GM19468 (cell line): ENCODE data around the gene HEPHL1.

Source experiments
- ATAC-seq: cut with Tn5 transposase; IDR thresholded peaks from one replicate; pipeline ENCODE4 v1.9.1; 2021; ENCODE audit warnings: mild to moderate bottlenecking, moderate library complexity, moderate number of reproducible peaks; ENCODE audit not compliant: unreplicated experiment; ENCODE audit errors: extremely low read depth

Gene HEPHL1

DNA sequence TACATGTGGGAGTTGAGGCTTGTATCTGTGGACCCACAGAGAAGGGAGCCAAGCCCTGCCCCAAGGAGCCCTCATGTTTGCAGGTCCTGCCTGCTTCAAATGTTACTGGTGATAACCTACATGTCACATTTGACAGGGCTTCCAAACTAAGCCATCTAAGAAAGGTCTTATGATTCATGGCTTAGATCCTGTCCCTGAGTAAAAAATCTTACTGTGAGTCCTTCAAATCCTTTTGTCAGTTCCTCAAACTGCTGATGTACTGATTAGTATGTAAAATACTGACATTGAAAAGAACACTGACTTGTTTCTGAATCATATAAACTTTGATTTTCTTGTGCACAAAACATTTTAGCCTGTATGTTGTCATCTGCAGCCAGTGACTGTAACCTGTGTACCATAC lies 106.5 kb downstream of the HEPHL1 start:
- no peak for ATAC-seq

DNA sequence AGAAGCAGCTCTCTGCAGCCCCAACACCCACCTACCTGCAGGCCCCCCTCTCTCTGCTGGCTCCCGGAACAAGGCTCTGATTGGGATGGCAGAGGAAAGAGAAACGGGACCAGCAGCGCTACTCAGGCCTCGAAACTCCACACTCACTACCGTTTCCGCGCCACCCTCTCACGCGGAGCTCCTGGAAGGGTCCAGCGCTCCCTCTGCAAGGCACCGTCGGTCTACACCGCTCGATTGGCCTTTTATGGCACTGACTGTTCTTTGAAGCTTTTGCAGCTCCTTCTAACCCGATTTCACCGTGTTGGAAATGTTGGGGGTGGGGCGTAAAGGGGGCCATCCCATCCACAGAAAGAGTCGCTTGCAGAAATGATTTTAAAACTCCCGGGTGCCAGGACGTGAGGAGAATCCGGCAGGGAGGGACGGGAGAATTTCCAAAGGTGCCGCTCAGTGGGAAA lies 107.2 kb downstream of the HEPHL1 start:
- no peak for ATAC-seq

DNA sequence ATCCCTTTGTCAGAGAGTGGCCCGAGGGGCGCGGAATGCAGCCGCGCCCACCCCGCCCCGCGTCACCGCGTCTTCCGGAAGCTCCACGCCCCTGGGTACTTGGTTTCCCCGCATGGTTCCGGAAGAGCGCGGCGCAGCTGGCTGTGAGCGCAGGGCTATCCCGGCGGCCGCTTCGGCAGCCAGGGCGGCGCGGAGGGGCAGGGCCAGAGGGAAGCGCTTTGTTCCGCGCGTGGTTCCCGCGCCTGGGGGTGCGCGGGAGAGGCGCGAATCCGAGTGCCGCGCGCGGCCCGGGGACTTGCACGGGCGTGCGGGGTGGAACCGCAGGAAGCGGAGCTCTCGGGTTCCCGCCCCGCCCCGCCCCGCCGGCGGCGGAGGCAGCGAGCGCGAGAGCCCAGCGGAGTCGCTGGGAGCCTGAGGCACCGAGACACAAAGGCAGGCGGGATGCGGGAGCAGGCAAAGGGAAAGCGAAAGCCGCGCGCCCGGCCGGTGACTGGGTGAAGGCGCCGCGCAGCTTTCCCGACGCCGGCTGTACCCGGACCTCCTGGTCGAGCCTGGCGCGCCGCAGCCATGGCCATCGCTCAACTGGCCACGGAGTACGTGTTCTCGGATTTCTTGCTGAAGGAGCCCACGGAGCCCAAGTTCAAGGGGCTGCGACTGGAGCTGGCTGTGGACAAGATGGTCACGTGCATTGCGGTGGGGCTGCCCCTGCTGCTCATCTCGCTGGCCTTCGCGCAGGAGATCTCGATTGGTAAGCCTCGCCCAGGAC lies 107.8 kb downstream of the HEPHL1 start, which contains the start of gene PANX1:
PANX1 (plus strand) TSS at position 96 of the 766 bp plus-strand sequence; CDS start at position 568, 472 bp downstream.
- peak; percentile 92 for ATAC-seq

DNA sequence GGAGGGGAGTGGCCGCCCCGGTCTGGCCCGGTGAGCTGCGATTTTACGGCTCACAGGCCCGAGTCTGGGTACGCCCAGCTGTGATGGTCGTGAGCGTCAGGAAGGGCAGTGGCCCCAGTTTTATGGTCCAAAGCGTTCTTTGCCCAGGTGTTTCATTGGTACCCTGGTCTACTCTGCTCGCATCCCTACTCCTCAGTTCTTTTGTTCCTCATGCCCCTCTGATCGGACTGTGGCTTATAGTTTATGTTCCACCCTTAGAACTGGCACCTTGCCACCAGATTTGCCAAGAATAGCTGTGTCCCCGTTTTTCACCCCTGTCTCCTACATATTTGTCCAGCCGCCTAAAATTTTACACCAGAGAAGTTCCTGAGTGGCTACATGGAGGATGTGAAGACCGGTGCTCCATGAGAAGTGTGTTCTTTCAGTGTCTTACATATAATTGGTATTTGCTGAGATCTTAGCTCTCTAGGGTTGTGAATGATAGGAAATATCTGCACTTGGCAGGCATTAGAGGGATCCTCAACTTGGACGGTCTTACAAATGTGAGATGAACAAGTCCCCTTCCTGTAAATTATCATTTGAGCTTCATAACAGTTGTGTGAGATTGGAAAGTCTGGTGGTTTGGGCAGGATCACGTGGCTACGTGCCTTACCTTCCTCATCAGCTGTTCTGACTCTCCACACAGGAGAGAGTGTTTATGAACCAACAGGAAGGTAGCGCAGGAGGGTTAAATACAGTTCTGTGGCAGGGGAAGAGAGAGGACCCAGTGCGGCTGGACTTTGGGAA lies 108.6 kb downstream of the HEPHL1 start:
- no peak for ATAC-seq

DNA sequence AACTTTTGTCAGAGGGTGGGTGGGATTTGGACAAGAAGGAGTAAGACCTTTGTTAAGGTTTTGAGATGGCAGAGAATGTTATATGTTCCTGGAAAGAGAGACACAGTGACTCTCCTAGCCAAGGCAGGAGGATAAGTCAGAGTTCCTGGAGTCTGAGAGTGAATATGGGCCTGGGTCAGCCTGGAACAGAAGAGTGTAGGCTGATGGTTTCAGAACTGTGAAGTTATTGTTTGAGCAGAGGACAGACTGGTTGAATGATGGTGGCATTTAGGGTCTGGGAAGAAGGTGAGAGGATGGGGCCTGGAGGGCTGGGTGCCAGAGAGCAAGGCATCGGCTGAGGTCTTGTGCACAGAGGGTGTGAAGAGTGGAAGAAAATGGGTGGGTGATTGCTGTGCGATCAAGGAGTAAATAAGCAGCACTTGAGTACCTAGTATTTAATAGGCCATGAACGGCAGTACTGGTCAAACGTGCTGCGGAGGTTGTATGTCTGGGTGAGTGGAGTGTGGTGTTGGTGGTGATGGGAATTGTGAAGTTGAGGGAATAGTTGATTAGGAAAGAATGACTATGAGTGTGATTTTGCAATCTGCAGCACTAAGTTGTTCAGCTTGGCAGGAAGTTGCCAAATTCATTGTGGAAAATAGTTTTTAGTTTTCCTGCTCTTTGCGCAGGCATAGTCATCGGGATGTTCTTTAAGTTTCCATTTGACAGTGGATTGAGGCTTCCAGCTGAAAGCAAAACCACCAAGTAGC lies 109.3 kb downstream of the HEPHL1 start:
- no peak for ATAC-seq

DNA sequence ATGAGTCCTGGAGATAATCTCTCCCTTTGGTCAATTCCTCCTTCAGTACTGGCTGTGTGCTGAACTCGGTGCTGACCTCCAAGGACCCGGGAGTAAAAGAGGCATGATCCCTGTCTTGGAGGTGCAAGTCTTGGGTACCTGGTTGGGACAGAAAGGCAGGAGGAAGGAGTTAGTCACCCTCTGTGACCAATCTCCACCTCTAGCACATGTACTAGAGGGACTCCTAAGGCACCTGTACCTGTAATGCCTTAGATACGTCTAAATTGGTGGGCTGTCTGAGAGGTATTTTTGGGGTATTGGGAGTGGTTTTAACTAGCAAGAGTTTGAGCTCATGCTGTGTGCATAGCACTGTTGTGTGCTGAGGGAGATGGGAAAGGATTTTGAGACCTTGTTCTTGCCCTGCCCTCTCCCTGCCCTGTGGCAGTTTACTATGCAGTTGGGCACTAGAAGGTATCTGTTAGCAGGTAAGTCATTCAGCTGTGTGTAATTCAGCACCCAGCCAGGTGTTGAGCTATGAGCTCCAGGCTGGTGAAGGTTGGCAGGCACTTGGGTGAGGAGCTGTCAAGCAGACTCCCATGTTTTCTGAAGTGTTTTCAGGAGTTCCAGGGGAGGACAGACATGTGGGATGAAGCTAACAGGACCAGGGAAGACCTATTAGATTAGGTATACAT lies 110.0 kb downstream of the HEPHL1 start:
- ATAC-seq, result no peak

DNA sequence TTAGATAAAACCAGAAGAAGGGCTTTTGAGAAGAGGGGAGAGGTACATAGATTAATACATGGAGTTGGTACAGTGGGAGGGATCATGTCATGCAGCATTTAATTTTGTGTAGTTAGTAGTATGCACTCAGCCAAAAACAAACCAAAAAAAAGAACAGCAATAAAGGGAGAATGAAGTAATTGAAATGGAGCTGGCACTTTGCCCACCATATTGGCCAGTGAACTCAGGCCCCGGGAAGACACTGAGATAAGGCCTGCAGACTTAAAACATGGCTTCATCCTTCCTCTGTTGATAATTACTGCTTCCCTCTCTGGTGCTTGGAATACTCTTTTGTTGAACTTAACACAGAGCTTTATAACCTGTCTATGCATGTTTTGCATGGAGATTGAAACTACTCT lies 110.6 kb downstream of the HEPHL1 start:
- no peak for ATAC-seq

DNA sequence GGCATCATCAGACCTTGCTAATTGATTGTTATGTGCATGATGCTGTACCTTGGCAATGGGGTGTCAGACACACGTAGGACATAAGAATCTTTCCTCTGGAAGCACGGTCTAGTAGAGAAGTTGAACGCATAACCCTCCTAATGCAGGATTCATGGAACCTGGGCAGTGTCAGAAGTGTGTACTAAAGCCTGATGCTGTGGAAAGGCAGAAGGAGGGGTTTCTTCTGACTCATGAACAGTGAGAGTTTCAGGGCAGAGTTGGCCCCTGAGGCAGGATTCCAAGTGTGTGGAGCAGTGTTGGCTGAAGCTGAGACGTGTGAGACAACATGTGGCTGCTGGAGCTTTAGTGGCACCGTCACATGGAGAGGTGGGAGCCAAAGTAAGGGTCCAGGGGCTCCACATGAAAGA lies 111.0 kb downstream of the HEPHL1 start:
- no peak for ATAC-seq

DNA sequence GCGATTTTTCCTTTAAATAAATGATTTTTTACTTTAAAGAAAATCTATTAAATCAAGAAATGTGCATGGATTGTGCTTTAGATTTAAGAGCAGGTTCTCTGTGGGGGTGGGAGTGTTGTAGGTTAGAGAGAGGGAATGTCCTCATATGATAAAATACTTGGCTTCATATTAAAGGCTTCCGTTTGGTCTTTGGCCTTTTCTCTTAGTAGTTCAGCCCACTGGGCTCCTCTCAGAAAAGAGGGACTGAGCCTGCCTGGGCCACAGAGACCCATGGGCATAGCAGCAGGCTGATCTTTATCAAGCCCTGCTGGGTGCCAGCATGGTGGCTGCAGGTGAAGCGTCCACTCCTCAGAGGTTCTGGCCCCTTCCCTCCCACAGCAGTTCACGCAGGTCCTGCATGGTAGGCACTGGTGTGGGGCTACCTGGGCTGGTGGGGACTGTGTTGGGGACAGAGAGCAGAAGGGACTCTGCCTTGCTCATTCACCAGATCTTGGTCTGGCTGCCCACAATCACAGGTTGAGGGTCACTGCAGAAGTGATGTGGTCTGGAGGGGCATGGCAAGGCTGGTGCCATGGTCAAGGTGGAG lies 111.8 kb downstream of the HEPHL1 start:
- ATAC-seq, result no peak

DNA sequence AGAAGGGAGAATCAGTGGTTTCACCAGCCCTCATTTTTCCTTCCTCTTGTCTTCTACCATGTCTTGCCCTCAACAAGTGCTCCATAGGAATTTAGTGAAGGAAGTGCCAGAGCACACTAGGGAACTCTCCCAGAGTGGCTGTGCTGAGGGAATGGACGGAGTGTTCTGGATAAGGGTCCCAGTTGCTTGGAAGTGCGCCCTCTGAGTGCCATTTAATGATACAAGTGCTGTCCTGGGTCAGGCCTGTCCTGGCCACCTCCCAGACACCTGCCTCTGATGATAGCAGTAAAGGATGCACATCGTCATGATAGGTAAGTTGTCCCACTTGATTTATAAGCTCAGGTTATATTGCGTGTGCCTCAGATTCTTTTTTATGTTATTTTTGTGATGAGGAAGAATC lies 112.6 kb downstream of the HEPHL1 start:
- no peak for ATAC-seq

DNA sequence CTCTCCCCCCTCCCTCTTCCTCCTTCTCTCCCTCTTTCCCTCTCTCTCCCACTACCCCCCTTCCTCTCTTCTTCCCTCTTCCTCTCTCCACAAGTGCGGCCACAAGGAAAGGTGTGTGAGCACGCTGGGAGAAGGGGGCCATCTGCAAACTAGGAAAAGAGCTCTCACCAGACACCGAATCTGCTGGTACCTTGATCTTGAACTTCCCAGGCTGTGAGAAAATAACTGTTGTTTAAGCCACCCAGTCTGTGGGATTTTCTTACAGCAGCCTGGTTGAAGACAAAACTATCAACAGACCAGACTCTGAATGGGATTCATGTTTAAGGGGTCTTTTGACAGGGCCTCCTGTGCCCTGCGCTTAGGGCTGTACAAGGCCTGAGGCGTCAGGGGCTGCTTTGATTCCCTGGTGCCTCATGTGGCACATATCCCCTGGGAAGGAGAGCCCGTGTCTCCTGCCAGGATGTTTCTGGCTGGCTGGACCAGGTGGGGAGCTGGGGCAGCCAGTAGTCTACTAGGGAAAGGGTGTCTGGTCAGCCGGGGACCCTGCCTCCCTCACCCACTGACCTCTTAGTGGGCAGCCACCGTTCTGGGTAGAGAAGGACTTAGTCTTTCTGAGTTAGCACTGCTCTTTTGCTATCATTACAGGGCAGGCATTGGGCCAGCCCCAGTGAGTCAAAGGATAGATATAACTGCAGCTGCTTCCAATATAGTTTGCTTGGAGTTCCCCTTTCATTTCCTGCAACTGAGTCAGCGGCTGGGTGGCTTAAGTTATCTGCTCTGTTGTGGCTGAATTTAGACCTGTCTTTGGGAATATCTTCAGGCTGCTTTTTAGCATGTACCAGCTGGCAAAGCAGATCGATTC lies 113.7 kb downstream of the HEPHL1 start:
- ATAC-seq, result peak; percentile 23

DNA sequence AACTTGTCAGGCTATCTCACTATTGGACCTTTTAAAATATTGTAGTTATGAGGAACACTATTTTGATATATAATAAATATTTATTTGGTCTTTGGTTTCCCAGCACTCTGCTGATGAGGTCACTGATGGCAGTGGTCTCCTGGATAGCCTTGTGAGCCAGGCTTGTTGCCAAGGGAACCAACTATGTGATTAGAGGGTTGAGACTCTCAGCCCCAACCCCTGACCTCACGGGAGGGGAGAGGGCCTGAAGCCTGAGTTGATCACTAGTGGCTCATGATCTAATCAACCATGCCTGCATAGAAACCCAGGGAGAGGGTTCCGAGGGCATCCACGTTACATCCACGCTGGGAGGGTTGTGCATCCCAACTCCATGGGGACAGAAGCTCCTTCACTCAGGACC lies 118.3 kb downstream of the HEPHL1 start:
- ATAC-seq, result no peak

DNA sequence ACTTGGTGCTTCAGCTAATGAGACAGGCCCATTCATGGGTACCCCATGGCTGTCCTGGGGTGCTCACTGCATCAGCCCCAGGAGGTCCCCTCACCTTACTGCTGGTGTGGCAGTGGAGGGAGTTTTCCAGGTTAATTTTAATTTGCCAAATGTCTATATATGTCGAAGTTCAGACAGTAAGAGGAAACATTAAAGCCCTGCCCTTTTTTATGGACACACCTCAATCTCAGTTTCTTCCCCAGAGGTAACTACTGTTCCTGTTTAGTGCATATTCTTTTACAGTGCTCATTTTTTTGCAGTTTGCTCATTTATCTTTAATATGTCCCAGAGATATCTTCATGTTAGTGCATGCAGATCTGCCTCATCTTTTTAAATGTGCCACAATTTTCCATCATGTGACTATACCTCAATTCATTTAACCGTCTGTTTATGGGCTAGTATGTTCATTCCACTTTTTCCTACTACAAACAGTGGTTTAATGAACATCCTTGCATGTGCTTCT lies 119.1 kb downstream of the HEPHL1 start:
- no peak for ATAC-seq

DNA sequence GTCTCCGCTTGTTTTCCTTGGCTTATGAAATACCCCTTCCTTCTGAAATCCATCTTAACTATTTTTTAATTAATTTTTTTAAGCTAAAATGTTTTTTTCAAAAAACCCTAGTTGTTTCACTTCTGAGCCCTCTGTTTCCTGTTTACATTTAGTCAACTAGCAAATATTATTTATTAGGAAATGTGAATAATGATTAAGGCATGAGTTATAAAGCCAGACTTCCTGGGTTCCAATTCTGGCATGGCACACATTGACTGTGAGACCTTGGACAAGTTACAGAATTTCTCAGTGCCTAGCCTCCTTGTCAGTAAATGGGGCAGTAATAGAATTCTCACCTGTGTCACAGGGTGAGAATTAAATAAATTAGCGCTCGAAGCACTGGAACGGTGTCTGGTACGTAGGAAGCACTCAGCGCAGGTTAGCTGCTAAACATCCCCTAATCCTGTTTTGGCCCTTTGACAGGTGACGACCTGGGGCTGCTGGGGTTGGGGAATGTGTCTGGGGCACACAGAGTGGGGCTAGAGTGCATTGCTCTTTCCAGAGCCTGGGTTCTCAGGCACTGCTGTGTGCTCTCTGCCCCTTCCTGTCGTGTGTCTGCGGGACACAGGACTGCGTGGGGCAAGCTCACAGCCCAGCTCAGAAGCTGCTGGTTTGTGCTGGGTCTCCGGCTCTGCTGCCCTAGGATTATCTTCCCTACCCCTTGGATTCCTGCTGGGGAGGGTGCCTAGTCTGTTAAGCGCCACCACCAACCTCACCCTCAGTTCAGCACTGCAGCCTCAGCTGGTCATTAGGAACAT lies 120.6 kb downstream of the HEPHL1 start:
- ATAC-seq, result no peak

DNA sequence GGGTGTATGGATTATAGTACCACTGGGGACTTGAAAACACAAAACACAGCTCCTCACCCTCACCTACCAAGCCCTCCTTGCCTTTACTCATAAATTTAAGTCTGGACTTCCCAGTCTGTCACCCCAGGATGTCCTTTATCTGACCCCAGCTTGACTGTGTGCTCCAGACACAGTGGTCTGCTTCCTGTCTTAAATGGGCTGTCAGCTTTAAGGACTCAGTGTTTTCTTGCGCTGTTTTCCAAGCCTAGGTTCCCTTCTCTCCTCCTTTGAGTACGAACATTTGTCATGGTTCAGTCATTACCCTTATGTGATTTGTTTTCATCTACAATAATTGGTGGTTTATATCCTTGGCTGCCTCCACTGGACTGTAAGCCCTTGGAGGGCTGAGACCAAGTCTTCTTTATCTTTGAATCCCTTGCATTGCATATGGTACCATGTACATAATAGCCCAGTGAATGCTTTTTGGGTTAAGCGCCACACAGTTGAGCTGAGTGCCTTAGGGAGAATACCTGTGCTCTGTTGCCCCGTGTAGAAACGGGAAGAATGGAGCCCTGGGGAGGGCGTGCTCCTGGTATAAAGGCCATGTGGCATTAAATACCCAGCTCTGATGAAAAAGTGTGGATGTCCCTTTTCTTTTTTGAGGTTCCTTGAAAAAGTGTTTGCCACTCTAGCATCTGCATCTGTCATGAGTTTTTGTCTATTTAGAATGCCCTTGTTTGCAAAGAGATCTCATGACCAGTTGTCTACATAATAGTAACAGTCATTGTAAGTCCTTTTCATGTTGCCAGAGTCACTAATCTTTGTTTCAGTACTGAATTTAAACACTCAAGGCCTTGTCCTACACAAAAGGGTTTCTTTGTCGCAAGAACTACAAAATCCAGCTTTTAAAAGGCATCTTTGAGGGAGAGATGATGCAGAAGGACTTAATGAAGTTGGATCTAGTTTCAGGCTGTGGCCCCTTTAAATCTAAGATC lies 121.4 kb downstream of the HEPHL1 start:
- ATAC-seq, result no peak

DNA sequence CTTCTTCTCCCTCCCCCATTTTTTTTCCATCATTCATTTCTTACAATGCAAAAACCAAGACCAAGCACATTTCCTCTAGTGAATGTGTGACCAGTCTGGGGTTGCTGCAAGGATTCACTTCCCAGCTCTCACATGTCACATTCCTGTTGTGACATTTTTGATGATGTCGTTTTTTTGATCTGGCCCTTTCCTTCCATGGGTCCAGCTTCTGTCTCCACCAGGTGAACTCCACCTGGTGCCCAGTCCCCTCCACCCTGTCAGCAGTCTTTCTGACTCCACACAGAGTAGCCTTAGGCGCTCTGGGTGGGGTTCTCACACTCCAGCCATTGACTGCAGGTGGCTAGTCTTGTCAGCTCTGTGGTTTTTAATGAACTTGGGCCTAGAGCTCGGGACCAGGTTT lies 123.1 kb downstream of the HEPHL1 start:
- ATAC-seq, result no peak

DNA sequence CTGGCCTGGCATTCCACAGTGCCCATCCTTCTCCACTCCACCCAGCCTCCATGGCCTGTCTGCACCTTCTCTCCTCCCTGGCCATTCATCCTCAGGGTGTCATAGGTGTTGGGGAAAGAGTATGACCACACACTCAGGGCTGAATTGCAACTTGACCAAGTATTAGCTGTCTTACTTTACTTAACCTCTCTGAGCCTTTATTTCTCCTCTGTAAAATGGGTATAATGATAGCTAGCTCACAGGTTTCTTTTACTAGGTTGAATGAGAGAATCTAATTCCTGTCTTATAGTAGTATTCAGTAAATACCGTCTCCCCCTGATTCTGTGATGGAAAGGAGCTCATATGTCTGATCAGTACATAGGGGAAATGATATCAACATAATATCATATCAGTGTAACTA lies 123.5 kb downstream of the HEPHL1 start:
- no peak for ATAC-seq
